ENCODE data around the gene ARHGEF12.

GRCh38 chr11:120523196-120523595 lies 187.0 kb downstream of the ARHGEF12 start:
- TF ChIP-seq, protein P1, sequence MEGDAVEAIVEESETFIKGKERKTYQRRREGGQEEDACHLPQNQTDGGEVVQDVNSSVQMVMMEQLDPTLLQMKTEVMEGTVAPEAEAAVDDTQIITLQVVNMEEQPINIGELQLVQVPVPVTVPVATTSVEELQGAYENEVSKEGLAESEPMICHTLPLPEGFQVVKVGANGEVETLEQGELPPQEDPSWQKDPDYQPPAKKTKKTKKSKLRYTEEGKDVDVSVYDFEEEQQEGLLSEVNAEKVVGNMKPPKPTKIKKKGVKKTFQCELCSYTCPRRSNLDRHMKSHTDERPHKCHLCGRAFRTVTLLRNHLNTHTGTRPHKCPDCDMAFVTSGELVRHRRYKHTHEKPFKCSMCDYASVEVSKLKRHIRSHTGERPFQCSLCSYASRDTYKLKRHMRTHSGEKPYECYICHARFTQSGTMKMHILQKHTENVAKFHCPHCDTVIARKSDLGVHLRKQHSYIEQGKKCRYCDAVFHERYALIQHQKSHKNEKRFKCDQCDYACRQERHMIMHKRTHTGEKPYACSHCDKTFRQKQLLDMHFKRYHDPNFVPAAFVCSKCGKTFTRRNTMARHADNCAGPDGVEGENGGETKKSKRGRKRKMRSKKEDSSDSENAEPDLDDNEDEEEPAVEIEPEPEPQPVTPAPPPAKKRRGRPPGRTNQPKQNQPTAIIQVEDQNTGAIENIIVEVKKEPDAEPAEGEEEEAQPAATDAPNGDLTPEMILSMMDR (IDR thresholded peaks at IDR 0.05), result no peak
- TF ChIP-seq POLR2A (IDR thresholded peaks at IDR 0.05), result no peak
- no peak for TF ChIP-seq EP300 (IDR thresholded peaks at IDR 0.05)
- TF ChIP-seq POLR2AphosphoS5 (IDR thresholded peaks at IDR 0.05), result no peak
